Mesendoderm (in vitro differentiated cells): ENCODE data around the gene CUL5.
A peak's percentile ranks its signal among the peaks of the same experiment; 100 is the strongest.
"Not testable (repeated sequence)": the region's sequence is repeated elsewhere in the genome, so short reads cannot be mapped to it uniquely, and the experiment has no call there.

Experiments used
- DNase-seq: peaks from one replicate; pipeline ENCODE4 v3.0.0; 2013
- H2AK5ac ChIP-seq: 2 replicates; pipeline ENCODE4 v1.6.1; 2013; ENCODE audit warnings: low read length, inconsistent platforms
- H2BK120ac ChIP-seq: 2 replicates; pipeline ENCODE4 v1.6.1; 2013; ENCODE audit warnings: low read depth, mild to moderate bottlenecking, low read length, moderate library complexity, mixed read lengths
- H2BK15ac ChIP-seq: replicated peaks from 2 replicates; pipeline ENCODE4 v1.6.1; 2013; ENCODE audit warnings: low read depth, mild to moderate bottlenecking, moderate library complexity
- H2BK5ac ChIP-seq: 2 replicates; pipeline ENCODE4 v1.6.1; 2013; ENCODE audit warnings: low read length, inconsistent platforms
- H3K18ac ChIP-seq: 2 replicates; pipeline ENCODE4 v1.6.1; 2013; ENCODE audit warnings: mild to moderate bottlenecking, low read length, mixed read lengths
- H3K23ac ChIP-seq: one replicate; pipeline ENCODE4 v1.6.1; 2013; ENCODE audit warnings: low read length
- H3K27ac ChIP-seq: 2 replicates; pipeline ENCODE4 v1.5.1; 2013; ENCODE audit warnings: low read depth, mild to moderate bottlenecking, inconsistent platforms, low read length, moderate library complexity
- H3K27me3 ChIP-seq: 2 replicates; pipeline ENCODE4 v1.6.1; 2013; ENCODE audit warnings: low read length, control low read depth, mild to moderate bottlenecking, inconsistent platforms; ENCODE audit not compliant: insufficient read depth, poor library complexity
- H3K36me3 ChIP-seq: 2 replicates; pipeline ENCODE4 v1.6.1; 2013; ENCODE audit warnings: low read length, inconsistent platforms; ENCODE audit not compliant: control insufficient read depth, insufficient read depth
- H3K4ac ChIP-seq: one replicate; pipeline ENCODE4 v1.6.1; 2013; ENCODE audit warnings: low read depth, mild to moderate bottlenecking, low read length, moderate library complexity
- H3K4me1 ChIP-seq: 2 replicates; pipeline ENCODE4 v1.6.1; 2013; ENCODE audit warnings: low read depth, low read length, inconsistent platforms; ENCODE audit not compliant: control insufficient read depth
- H3K4me2 ChIP-seq: 2 replicates; pipeline ENCODE4 v1.6.1; 2013; ENCODE audit warnings: low read length
- H3K4me3 ChIP-seq: 2 replicates; pipeline ENCODE4 v1.5.1; 2013; ENCODE audit warnings: mild to moderate bottlenecking, low read length
- H3K56ac ChIP-seq: one replicate; pipeline ENCODE4 v1.6.1; 2013; ENCODE audit warnings: low read length
- H3K79me1 ChIP-seq: 2 replicates; pipeline ENCODE4 v1.6.1; 2013; ENCODE audit warnings: low read length, inconsistent platforms
- H3K79me2 ChIP-seq: 2 replicates; pipeline ENCODE4 v1.6.1; 2013; ENCODE audit warnings: mild to moderate bottlenecking, low read length; ENCODE audit not compliant: control insufficient read depth, insufficient read depth
- H3K9ac ChIP-seq: 2 replicates; pipeline ENCODE4 v1.6.1; 2013; ENCODE audit warnings: low read length, inconsistent platforms
- H4K5ac ChIP-seq: one replicate; pipeline ENCODE4 v1.6.1; 2013; ENCODE audit warnings: low read length
- H4K8ac ChIP-seq: one replicate; pipeline ENCODE4 v1.6.1; 2013; ENCODE audit warnings: low read depth, mild to moderate bottlenecking, control low read depth, low read length, moderate library complexity
- WGBS: extraction: QIAGEN DNeasy Blood & Tissue Kit; methylation state at CpG from one replicate; pipeline ENCODE4 v1.1.7; 2013; ENCODE audit warnings: low lambda C conversion rate, missing lambda C conversion rate; ENCODE audit not compliant: insufficient coverage; ENCODE audit errors: extremely low coverage; 5-methylcytosine and 5-hydroxymethylcytosine counted together

Gene CUL5

GRCh38 chr11:108025387-108026080 is 16.8 kb downstream of the CUL5 start:
- Histone ChIP-seq H4K5ac (no peak overlapping the region), H3K9ac (no peak overlapping the region), H3K23ac (no peak overlapping the region), H3K79me2 (peaks cover 34% of the 10 kb centered on the region), H2BK120ac (no peak overlapping the region), H3K4ac (no peak overlapping the region), H3K56ac (no peak overlapping the region), H2AK5ac (no peak overlapping the region), H3K4me2 (no peak overlapping the region), H4K8ac (no peak overlapping the region), H3K27me3 (no peaks in the 10 kb centered on the region), H3K4me3 (no peak overlapping the region), H3K4me1 (no peaks in the 10 kb centered on the region), H3K79me1 (peaks cover 12% of the 10 kb centered on the region), H3K27ac (no peak overlapping the region), H3K36me3 (no peaks in the 10 kb centered on the region), H2BK15ac (no peak overlapping the region), H3K18ac (no peak overlapping the region), H2BK5ac (no peak overlapping the region)
- WGBS, result no CpG with 5 or more reads among the region's 5 CpGs
- no peak for DNase-seq

- no peak overlapping the region for H2BK120ac ChIP-seq
- no peak overlapping the region for H3K9ac ChIP-seq
- no peak overlapping the region for H3K27ac ChIP-seq
- H3K27me3 ChIP-seq, result no peaks in the 10 kb centered on the region
- no peak overlapping the region for H2BK5ac ChIP-seq
- DNase-seq, result peak; percentile 56
- H3K79me1 ChIP-seq, result peaks cover 12% of the 10 kb centered on the region
- H2BK15ac ChIP-seq, result no peak overlapping the region
- no peaks in the 10 kb centered on the region for H3K4me1 ChIP-seq
- H3K56ac ChIP-seq, result no peak overlapping the region
- H3K4me2 ChIP-seq, result no peak overlapping the region
- no peak overlapping the region for H4K5ac ChIP-seq
- H4K8ac ChIP-seq, result no peak overlapping the region
- no peak overlapping the region for H2AK5ac ChIP-seq
- WGBS, result no CpG with 5 or more reads among the region's 7 CpGs
- H3K79me2 ChIP-seq, result peaks cover 31% of the 10 kb centered on the region
- no peak overlapping the region for H3K23ac ChIP-seq
- no peaks in the 10 kb centered on the region for H3K36me3 ChIP-seq
- H3K18ac ChIP-seq, result no peak overlapping the region
- H3K4me3 ChIP-seq, result no peak overlapping the region
- no peak overlapping the region for H3K4ac ChIP-seq
Measured at GRCh38 chr11:108027057-108027456, 18.4 kb downstream of the CUL5 start.

GRCh38 chr11:108028822-108029441 is 20.2 kb downstream of the CUL5 start:
- not testable (repeated sequence) for H2BK15ac ChIP-seq, H3K18ac ChIP-seq, H2AK5ac ChIP-seq, H3K9ac ChIP-seq, H3K27ac ChIP-seq, H3K56ac ChIP-seq, H3K4ac ChIP-seq, H3K23ac ChIP-seq, H4K5ac ChIP-seq, H3K36me3 ChIP-seq, DNase-seq, H3K27me3 ChIP-seq, H4K8ac ChIP-seq, H2BK120ac ChIP-seq, H3K4me1 ChIP-seq, H2BK5ac ChIP-seq, H3K4me3 ChIP-seq, H3K4me2 ChIP-seq
- Histone ChIP-seq H3K79me1 (peaks cover 12% of the 10 kb centered on the region), H3K79me2 (peaks cover 27% of the 10 kb centered on the region)
- no CpG with 5 or more reads among the region's 2 CpGs for WGBS

- peaks cover 13% of the 10 kb centered on the region for H3K79me2 ChIP-seq
- not testable (repeated sequence) for H3K9ac ChIP-seq, H3K4ac ChIP-seq, H4K5ac ChIP-seq, H3K4me1 ChIP-seq, H2BK15ac ChIP-seq, H3K36me3 ChIP-seq, H2BK120ac ChIP-seq, H2BK5ac ChIP-seq, H2AK5ac ChIP-seq, H3K79me1 ChIP-seq, DNase-seq, H3K56ac ChIP-seq, H3K27ac ChIP-seq, H3K4me3 ChIP-seq, H4K8ac ChIP-seq, H3K23ac ChIP-seq, H3K18ac ChIP-seq, H3K27me3 ChIP-seq, H3K4me2 ChIP-seq
- WGBS, result no CpG with 5 or more reads among the region's 2 CpGs
Measured at GRCh38 chr11:108031604-108032003, 22.9 kb downstream of the CUL5 start.

- H2BK5ac ChIP-seq, result no peak overlapping the region
- peaks cover 6% of the 10 kb centered on the region for H3K36me3 ChIP-seq
- no peak overlapping the region for H2BK120ac ChIP-seq
- DNase-seq, result no peak
- no peak overlapping the region for H4K8ac ChIP-seq
- no peak overlapping the region for H3K56ac ChIP-seq
- H4K5ac ChIP-seq, result no peak overlapping the region
- H2BK15ac ChIP-seq, result no peak overlapping the region
- H3K4me3 ChIP-seq, result no peak overlapping the region
- H3K4me2 ChIP-seq, result no peak overlapping the region
- no peak overlapping the region for H3K23ac ChIP-seq
- no peak overlapping the region for H3K27ac ChIP-seq
- no CpG with 5 or more reads among the region's 1 CpG for WGBS
- no peaks in the 10 kb centered on the region for H3K27me3 ChIP-seq
- H3K79me1 ChIP-seq, result peaks cover 11% of the 10 kb centered on the region
- H3K79me2 ChIP-seq, result peaks cover 13% of the 10 kb centered on the region
- H2AK5ac ChIP-seq, result no peak overlapping the region
- H3K4ac ChIP-seq, result no peak overlapping the region
- H3K9ac ChIP-seq, result no peak overlapping the region
- H3K18ac ChIP-seq, result no peak overlapping the region
- H3K4me1 ChIP-seq, result no peaks in the 10 kb centered on the region
Measured at GRCh38 chr11:108032800-108033199, 24.1 kb downstream of the CUL5 start.
